ENCODE measurements around the gene MAPK4.
"Not testable (repeated sequence)": the region's sequence is repeated elsewhere in the genome, so short reads cannot be mapped to it uniquely, and the experiment has no call there.

The MAPK4 gene

DNA sequence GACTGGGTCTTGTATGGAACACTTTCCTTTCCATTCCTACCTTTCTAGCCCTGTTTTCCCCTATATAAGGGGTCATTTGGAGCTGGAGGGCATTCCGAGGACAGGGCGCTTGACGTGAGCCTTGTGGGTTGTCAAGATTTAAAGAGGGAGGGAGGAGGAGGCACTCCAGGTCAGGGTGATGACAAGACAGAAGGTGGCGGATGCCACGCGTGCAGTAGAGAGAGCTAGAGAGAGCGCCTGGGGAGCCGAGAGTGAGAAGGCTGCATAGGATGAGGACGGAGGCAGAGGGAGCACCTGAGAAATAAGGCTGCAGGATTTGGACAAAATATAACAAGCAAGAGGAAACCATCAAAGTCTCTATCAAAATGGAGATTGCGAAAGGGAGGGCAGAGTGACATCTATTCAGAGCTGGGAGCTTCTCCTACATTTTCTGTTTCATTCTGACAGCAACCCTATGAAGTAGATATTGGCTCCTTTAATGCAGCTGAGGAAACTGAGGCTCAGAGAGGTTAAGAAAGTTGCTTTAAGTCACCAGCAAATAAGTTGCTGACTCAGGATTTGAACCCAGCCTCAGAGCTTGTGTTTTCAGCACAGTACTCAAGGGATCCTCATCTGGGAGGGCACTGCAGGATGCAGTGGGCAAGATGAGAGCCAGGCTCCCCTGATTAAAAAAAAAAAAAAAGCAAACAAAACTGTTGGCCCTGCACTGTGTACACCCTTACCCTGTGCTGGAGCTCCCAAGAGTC lies 135.7 kb downstream of the MAPK4 start:
- DNase-seq, result no peak

DNA sequence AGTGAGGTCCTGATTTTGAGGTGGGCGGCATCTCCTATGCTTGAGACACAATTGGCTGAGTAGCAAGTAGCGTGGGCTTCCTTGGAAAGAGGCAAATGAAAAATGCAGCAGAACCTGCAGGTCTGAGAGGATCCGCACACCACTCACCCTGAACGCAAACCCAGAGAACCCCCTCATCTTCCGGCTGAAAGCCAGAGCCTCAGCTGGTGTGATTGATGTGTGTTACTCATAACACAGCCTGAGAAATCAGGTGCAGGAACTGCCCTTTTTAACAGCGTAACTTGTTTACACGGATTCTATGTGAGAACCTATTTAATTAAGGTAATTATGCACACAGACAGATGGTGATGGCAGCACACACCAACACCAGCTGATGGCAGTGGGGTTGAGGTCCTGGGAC lies 136.5 kb downstream of the MAPK4 start:
- DNase-seq, result no peak

DNA sequence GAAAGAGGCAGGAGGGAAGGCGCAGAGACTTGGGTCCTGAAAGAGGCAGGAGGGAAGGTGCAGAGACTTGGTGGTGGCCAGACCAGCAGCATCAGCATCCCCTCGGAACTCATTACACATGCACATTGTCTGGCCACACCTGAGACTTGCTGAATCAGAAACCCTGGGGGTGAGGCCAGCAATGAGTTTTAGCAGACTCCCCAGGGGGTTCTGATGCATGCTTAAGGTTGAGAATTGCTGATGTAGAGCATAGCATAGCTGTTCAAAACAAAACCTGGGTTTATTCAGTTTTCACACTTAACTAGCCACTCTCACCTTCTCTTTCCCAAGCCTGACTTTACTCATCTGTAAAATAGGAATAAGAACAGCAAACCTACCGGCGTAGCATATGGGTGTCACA lies 137.0 kb downstream of the MAPK4 start:
- DNase-seq, result no peak

DNA sequence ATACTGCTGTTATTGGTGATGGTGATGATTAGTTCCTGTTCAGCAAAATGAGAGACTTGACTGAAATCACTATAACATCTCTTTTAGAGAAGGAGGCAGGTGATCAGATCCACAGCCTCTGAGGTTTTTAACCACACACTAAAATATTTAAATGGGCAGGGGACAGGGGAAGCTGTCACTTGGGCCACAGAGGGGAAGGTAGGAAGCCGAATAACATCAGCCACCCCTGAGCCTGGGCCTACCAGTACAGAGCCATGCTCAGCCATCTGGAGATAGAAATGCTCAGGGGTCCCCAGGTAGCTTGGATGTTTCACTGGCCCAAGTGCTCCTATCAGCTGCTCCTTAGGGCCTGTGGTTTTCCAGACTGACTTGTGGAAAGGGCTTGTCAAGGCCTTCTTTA lies 137.6 kb downstream of the MAPK4 start:
- no peak for DNase-seq

DNA sequence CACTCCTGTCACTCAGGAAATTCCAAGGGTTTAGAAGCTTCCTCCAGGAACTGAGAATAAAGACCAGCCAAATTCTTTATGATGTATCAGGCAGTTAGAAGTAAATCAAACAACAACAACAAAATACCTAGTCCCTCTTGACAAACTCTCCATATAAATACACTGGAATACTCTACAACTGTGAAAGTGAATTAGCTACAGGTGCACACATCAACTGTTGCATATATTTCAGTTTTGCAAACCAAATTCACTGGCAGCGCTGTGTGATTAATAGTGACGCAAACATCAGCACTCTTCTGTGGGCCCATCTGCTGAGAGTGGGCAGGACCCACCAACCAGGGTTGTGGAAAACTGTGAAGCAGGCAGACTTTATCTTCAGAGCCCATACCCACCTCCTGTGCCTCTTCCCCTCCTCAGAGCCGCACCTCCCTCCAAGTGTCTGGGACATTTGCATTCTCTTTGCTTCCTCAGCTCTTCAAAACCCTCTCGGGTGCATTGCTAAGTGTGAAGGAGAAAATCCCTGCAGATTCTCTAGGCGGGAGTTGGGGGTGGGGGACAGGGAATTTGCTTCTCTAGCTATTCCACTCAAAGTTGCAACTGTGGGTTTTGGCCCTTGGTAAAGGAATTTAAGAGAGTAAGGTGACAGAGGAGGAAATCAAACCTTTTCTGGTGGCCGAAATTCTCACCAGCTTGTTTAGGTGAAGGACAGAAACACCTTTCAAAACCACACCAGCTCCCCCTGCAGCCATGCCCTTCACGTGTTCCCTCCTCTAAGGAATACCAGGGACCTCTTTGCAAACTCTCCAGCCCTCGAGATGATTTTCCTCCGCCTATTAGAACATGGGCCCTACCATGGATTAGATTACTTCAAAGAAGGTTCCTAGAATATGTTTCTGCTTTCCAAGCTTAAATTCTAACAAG lies 140.6 kb downstream of the MAPK4 start:
- DNase-seq, result no peak

DNA sequence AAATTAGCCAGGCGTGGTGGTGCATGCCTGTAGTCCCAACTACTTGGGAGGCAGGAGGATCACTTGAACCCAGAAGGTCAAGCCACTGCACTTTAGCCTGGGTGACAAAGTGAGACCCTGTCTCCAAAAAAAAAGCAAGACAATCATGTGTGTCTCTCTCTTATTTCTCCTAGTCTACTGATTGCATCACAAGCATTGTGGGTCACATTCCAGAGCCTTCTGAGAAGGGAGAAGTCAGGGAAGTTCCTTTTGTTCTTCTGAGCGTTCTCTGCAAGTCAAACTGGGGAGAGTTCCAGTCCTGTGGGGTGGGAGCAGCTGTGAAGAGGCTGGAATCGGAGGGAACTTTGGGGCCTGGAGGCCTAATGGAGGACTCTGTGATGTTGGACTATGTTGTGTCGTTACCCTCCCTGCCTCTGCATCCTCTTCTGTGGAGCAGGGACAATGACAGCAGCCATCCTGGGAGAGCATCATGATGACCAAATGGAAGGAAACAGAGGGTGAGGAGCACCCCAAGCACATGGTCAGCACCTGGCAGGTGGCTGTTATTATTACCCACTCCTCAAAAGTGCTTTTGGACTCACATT lies 144.6 kb downstream of the MAPK4 start:
- no peak for DNase-seq

DNA sequence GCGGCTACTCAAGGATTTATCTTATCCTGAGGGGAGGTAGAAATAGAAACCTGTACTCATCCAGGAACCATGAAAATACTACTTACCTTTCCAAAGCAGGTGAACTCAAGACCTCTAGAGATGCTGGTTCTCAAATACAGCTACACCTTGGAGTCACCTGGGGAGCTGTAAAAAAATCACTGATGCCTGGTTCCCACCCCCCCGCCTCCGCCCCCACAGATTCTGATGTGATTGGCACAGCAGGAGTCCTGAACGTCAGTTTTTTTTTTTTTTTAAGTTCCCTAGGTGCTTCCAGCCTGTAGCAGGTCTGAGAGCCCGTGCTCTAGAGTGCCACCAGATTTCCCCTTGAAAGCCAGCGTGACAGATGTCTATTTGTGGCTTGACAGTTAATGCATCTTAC lies 146.3 kb downstream of the MAPK4 start:
- no peak for DNase-seq

DNA sequence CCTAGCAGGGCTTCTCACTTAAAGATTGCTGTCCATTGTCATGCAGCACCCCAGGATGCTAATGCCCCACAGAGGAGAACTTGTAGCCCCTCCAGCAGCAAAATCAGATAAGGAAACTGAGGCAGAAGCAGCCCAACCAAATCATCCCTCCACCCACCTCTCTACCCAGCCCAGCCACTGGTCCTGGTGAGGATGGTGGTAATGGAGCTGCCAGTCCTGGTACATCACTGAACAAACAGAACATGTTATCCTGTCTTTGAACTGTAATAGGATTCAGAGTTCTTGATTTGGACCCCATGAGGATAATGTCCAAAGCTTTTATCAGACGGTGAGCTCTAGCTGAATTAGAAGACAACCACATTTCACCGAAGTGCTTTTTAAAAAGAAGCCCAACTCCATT lies 146.8 kb downstream of the MAPK4 start:
- DNase-seq, result no peak

DNA sequence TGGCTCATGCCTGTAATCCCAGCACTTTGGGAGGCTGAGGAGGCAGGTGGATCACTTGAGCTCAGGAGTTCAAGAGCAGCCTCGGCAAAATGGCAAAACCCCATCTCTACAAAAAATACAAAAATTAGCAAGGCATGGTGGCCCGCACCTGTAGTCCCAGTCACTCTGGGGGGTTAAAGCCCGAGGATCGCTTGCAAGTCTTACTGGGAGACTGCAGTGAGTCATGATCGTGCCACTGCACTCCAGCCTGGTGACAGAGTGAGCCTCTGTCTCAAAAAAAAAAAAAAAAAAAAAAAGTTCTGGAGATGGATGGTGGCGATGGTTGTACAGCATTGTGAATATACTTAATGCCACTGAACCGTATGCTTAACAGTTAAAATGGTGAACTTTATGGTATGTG lies 147.4 kb downstream of the MAPK4 start:
- not testable (repeated sequence) for DNase-seq

DNA sequence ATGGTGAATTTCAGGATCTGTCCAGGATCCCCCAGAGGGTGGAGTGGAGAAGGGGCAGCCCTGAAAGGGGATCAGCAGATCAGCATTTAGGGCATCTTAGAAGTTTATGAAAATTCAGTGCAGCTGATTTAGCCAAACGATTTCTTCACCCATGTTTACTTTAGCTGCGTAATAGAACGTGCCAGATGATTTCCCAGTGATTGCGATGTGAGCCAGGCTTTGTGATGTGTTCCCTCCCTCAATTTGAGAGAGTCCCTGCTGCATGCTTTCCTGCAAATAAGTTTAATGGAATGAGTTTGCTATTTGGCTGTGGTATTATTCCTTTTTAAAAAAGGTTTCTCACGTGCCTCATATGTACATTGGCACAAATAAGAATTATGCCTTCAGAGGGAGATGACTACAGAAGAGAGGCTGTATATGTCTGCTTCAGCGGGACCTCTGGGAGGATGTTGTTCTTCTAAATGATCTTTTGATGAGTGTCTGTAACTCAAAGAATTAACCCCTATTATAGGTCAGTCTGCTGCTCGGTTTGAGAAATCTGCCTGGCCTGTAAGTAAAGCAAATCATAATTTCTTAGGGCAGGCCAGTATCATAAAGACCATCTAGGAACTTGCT lies 148.1 kb downstream of the MAPK4 start:
- DNase-seq, result no peak

DNA sequence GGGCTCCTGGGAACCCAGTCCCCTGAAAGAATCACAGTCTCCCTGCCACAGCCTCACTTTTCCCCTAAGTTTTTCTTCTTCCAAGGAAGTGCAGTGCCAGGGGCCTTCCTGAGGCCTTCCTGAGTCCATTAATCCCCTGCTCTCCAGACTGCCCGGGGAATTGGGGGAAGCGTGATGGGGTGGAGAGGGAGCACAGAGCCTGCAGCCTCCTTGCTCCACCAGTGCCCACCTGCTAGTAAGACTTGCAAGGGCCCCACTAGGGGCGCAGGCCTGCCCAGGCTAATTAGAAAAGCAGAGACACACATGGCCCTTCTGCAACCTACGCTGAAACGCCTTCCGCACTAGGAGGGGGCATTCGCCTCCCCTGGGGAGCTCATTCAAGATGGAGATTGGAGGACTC lies 149.3 kb downstream of the MAPK4 start:
- no peak for DNase-seq

DNA sequence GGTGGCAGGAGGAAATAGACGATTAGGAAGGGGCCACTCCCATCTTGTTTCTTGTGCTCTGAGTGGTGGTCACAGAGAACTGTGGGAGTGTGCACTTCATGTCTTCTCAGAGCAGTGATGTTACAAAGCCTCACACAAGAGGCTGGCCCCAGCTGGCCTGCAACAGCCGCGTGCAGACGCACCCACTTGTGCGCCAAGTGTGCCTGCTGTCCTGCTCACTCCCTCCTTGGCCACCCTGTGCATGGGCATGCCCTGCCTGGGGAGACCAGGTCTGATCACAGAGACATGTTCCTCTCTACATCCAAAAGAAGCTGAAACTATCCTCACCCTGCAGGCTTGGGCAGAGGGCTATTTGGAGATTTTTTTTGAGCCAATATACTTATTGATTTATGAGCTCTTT lies 151.5 kb downstream of the MAPK4 start:
- DNase-seq, result no peak

DNA sequence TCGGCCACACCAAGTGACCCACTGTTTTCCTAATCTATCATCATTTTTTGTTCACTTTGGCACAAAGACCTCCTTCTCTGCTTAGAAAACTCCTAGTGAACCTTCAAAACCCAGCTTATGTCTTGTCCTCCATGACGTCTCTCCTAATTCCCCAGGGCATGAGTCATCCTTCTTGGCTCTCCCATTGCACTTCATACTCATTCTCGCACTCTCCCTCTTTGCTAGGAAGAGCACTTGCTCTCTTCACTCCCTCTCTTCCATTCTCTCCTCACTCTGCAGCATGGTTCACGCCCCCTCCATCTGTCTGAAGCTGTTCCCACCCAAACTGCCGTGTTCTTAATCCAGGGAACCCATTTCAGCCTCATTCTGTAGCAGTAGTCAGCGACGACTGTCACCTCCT lies 156.0 kb downstream of the MAPK4 start:
- no peak for DNase-seq

DNA sequence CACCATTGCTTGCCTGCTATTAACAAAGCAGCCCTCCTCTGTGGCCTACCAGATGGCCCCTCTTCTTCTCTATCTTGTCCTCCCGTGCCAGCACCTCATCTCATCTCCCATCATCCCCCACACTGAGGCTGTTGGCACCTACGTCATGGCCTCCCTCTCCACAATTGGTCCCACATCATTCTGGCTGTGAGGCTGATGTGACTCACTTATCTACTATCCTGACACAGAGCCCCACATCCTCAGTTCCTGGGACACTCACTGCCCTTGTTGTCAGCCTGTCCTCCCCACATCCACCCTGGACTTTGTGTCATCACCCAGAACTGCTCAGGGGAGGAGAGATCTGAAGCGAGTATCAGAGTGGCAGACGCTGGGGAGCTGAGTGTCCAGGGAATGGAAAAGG lies 157.0 kb downstream of the MAPK4 start:
- no peak for DNase-seq

DNA sequence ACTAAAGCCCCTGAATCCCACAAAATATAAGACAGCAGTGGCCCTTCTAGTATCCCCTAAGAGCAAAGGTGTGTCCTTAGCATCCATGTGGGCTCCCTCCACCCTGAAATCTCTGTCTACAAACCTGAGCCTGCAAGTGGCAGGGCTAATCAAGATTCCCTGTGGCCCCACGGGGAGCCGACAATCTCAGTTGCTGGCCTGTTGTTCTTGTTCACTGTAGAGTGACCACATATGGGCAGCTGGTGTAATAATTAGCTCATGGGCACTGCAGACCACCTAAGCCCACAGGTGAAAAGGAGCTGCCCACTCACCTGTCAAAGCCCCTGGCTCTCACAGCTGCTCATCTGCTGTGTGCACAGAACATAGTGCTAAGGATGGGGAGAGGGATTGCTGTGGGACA lies 157.7 kb downstream of the MAPK4 start:
- no peak for DNase-seq

DNA sequence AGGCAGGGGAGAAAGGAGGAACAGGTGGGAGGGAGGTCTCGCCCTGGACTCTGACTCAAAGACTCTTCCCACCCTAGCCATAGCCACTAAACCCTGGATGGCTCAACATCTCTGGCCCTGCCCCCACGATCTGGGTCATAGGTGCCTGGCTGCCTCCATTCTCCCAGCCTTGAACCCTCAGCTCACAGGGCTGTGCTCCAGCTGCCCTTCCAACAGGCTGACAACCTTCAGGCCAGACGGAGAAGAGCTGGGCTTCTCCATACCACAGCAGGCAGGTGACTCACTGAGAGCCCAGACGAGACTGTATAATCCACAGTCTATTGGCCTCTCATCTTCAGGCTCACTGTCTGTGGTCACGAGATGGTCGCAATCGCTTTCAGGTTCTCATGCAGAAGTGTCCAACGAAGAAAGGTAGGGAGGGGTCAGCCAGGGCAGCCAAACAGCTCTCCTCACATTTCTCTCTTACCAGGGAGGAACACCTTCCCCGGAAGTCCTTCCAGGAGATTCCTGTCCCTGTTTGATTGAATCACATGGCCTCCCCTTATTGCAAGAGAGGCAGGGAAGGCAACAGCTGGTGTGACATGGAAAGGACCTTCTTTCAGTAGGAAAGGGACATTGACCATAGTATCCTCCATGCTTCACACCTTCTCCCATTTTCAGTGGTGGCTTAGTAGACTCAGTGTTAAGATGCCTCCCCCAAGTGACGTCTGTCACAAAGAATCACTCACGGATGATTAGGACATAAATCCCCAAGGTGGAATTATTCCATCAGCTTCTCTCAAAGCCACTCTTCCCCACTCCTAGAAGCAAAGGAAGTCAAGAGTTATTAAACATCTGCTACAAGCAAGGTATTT lies 159.8 kb downstream of the MAPK4 start:
- DNase-seq, result no peak

DNA sequence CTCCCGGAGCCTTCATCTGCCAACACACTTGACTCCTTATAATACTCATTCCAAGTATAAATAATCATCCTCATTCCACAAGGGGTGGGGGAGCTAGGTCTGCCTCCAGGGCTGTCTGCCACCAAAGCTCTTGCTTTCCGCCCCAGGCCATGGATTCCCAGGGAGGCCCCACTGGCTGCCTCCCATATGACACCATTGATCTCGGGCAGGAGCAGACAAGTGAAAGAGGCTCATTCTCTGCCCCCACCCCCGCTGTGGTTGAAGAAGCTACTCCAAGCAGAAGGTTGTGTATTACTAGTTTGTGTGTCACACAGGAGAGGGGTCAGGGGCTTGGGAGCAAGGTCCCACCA lies 160.4 kb downstream of the MAPK4 start:
- DNase-seq, result no peak

DNA sequence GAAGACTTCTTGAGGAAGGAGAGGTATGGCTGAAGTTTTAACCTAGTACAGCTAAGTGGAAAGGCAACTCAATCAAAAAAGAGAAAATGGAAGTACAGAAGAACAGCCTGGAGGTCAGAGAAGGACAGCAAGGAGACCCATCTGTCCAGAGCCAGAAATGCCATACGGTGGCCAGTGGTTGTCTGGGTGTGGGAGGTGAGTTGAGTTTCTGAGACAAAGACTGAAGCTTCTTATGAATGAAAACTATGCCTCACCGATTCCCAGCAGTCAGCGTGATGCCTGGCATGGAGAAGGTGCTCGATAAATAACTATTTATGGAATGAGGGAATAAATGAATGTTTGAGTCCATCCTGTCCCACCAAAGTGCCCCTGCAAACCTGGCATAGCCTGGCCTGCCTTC lies 161.1 kb downstream of the MAPK4 start:
- DNase-seq, result no peak

DNA sequence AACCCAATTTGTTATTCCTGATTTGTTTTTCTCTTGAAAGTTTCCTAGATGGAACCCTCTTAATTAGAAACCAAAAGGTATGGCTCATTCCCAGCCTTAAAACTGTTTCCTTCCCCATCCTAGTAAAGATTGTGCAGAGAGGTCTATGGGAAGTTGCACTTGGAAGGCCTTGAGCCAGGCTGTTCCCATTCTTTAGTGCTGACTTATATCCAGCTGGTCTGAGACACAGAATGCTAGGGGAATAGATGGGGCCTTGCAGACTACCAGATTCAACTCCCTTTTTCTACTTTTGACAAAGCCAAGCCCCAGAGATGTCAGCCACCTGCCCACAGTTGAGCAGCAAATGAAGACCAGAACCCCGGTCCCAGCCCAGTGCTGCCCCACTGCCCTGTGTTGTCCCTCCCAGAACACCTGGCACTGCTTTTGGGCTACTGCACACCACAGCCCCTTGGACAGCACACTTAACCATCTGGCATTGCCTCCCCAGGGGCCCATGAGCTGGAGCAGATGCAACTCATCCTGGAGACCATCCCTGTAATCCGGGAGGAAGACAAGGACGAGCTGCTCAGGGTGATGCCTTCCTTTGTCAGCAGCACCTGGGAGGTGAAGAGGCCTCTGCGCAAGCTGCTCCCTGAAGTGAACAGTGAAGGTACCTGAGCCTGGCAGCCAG lies 161.7 kb downstream of the MAPK4 start:
- DNase-seq, result no peak

DNA sequence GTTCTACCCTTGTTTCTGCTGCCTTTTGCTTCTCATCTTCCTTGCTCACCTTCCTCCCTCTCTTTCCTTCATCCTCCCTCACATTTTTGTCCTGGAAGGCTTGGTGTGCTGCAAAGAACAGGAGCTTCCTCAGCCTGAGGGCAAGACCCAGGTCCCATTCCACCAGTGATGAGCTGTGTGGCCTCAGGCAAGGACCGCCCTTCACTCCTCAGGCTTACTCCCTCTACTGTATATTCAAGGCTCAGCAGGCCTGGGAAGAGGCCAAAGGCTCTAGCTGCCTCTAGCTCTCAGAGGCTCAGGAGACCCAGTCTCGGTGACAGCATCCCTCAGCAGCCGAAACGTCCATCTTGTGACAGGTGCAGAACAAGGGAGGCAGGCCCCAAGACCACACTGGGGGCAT lies 162.4 kb downstream of the MAPK4 start:
- DNase-seq, result no peak

DNA sequence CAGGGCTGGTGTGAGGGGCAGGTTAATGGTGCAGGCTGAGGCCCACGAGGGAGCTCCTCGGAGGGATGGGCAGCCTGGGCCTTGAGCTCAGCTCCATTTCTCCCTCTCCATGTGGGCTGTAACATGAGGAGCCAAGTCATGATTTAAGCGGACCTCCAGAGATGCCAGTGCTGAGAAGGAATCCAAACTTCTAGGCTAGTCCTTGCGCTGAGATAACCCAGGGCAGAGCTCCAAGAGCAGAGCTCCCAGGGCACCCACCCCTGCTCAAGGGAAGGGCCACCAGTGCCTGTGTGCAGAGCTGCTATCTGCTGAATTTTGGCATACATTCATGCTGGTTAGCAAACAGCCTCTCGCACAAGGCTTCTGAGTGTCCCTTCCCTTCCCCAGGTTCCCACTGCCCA lies 164.9 kb downstream of the MAPK4 start:
- no peak for DNase-seq

DNA sequence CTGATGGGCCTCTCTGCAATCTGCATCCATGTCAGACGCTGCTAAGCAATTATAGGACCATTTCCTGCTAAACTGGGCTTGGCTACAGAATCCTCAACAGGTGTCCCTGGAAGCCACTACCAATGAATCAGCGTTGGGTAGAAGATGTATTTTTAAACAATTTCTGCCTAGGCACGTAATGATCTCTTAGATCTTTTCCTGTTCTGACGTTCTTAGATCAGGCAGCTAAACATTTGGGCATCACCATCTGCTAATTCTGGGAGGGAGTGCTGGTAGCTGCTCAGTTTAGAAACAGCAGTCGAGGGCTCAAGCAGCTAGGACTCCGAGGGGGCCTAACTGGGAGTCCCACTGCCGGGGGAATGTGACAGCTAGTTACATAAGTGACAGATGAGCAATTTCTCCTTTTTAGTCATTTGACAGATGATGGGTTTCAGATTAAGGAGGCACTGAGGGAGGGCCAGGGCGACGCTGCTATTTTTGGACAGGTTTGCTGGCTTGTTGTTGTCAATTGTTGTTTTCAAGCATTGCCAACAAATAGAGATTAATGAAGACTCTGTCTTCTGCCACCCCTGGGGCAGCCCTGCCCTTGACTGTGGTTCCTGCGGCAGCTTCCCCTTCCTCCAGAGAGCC lies 167.2 kb downstream of the MAPK4 start:
- no peak for DNase-seq

All from bone marrow (tissue), 2 donors.